Activated T-cell treated with anti-CD3 and anti-CD28 coated beads, Interleukin-2, amount 50 U/mL, for 72 hours (primary cell): Measurements from ENCODE around the gene SMPDL3A. TPM values are rescaled to one million over a fixed set of nuclear protein-coding genes. Genes with fewer than 3 reads are reported as not detected.

Experiments
- ATAC-seq, 2 donors: fragments of 150-1000 bp; cut with Tn5 transposase; replicated peaks in 1 of 2; 2 replicates each; pipeline ENCODE4 v1.10.0; 2021; ENCODE audit warnings: moderate library complexity in 2 of 2, mild to moderate bottlenecking in 1 of 2
- DNase-seq, 2 donors: peaks; one replicate each; pipeline ENCODE4 v3.0.0; 2021 to 2022; ENCODE audit warnings: mixed read lengths in 1 of 2
- H3K27ac Mint-ChIP-seq: one replicate; pipeline ENCODE4 v1.8.0; 2022; ENCODE audit warnings: mild to moderate bottlenecking, moderate library complexity, mixed read lengths
- H3K27me3 Mint-ChIP-seq: one replicate; pipeline ENCODE4 v1.8.0; 2022; ENCODE audit warnings: low read depth, mixed read lengths
- H3K36me3 Mint-ChIP-seq, 2 donors: one replicate each; pipeline ENCODE4 v1.8.0; 2022; ENCODE audit warnings: mixed read lengths in 2 of 2, mild to moderate bottlenecking in 1 of 2; ENCODE audit not compliant: insufficient read depth in 2 of 2
- H3K4me1 Mint-ChIP-seq: one replicate; pipeline ENCODE4 v1.8.0; 2022; ENCODE audit warnings: low read depth, mixed read lengths
- H3K4me3 Mint-ChIP-seq, 2 donors: one replicate each; pipeline ENCODE4 v1.8.0; 2022; ENCODE audit warnings: mild to moderate bottlenecking in 2 of 2, mixed read lengths in 2 of 2, moderate library complexity in 2 of 2
- H3K9me3 Mint-ChIP-seq, 2 donors: one replicate each; pipeline ENCODE4 v1.8.0; 2022; ENCODE audit warnings: mixed read lengths in 2 of 2
- total RNA-seq, 2 donors: library from RNA; stranded (reverse); gene quantifications; one replicate each; pipeline ENCODE4 v1.2.3, GENCODE V29; 2022

Gene SMPDL3A
- total RNA-seq, 2 donors from 2014 or later = 0.34 to 0.35 TPM

DNA sequence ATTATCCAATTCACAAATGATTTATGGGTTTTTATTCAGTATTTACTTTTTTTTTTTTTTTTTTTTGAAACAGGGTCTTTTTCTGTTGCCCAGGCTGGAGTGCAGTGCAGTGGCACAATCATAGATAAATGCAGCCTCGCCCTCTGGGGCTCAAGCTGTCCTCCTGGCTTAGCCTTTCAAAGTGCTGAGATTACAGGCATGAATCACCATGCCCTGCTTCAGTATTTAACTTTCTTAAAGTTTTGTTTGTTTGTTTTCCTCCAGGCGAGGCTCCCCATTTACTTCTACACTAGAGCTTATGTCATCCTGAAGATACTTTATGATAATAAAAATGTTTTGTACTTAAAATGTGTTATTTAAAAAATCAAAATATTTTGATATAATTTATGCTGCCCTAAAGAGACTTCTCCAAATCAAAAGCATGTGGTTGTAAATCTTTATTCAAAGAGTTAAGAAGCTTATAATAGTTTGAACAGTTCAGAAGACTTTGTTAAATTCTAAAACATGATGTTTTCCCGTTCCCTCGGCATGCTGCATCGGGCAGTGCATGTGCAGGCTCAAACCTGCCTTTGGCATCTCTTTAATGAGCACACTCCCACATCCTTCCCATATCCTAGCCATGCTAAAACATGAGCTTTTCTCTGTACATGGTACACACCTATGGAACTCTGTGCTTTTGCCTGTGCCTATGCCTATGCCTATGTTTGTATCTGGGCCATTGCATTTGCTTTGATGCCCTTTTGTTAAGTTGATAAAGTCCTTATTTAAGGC lies 11.0 kb downstream of the SMPDL3A start:
- peaks cover 6% of the 10 kb centered on the region for H3K27me3 Mint-ChIP-seq
- no peak for ATAC-seq

DNA sequence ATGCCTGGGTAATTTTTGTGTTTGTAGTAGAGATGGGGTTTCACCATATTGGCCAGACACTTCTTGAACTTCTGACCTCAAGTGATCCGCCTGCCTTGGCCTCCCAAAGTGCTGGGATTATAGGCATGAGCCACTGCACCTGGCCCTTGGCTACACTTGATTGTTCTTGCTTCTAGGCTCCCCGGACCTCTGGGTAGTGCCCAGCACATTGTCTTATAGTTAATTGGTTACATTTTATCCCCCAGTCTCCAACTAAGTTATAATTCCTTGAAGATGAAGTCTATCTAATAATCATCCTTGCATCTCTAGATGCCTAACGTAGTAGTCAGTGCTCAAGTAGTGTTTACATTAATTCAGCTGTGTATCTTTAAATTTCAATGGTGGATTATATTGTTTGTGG lies 11.8 kb downstream of the SMPDL3A start:
- no peaks in the 10 kb centered on the region for H3K9me3 Mint-ChIP-seq
- no peaks in the 10 kb centered on the region for H3K36me3 Mint-ChIP-seq
- ATAC-seq (no peak), DNase-seq (no peak)
- H3K27ac Mint-ChIP-seq = no peak overlapping the region
- H3K4me3 Mint-ChIP-seq = no peak overlapping the region
- peaks cover 6% of the 10 kb centered on the region for H3K27me3 Mint-ChIP-seq
- H3K4me1 Mint-ChIP-seq = peaks cover 8% of the 10 kb centered on the region

More for the DNA sequence above, 11.0 kb downstream of the SMPDL3A start:
- H3K27ac Mint-ChIP-seq = no peak overlapping the region
- H3K4me3 Mint-ChIP-seq = no peak overlapping the region
- no peaks in the 10 kb centered on the region for H3K36me3 Mint-ChIP-seq
- no peaks in the 10 kb centered on the region for H3K9me3 Mint-ChIP-seq
- H3K4me1 Mint-ChIP-seq = peaks cover 8% of the 10 kb centered on the region
- DNase-seq = no peak

DNA sequence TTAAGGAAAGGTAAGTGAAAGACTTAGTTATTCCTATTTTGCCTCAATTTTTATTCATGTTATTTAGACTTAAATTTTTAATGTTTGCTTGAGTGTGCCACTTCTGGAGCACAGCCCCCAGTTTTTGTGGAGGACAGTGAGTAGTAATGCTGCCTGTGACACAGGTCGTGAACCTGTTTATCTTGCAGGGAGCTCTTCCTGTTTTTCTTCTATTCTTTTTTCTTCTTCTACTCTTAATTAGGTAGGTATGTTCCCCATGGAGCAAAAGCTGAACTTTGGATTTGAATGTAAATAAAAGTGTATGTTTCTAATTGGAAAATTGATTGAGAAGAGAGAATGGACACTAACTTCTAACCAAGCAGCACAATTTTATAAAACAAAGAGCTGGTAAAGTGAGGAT lies 12.3 kb downstream of the SMPDL3A start:
- Mint-ChIP-seq H3K36me3 (no peaks in the 10 kb centered on the region), H3K4me1 (peaks cover 8% of the 10 kb centered on the region), H3K27ac (no peak overlapping the region), H3K4me3 (no peak overlapping the region), H3K27me3 (peaks cover 6% of the 10 kb centered on the region), H3K9me3 (no peaks in the 10 kb centered on the region)
- DNase-seq = no peak
- ATAC-seq = no peak

DNA sequence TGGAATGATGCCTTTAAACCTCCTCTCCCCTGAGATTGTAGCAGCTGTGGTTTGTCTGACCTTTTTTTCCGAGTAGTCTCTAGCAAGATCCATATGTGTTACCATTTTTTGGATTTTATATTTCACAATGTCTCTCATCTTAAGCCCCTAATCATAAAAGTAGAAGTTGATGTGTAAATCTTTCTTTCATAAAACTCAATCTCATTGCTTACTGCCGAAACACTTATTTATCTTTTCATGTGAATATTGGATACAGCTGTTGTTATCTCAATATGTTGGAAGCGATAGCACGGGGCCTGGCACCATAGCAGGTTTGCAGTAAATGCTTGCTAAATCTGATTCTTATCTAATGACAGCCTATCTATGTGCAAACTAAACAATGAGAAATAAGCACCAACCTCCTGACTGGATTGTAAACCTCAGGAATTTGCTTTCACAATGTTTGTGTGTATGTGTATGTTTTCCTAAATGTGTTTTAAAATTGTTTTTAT lies 14.2 kb downstream of the SMPDL3A start:
- Mint-ChIP-seq H3K36me3 (no peaks in the 10 kb centered on the region), H3K27ac (no peak overlapping the region), H3K9me3 (no peaks in the 10 kb centered on the region), H3K27me3 (peaks cover 6% of the 10 kb centered on the region), H3K4me3 (no peak overlapping the region), H3K4me1 (peaks cover 1% of the 10 kb centered on the region)
- ATAC-seq = no peak
- DNase-seq = no peak

DNA sequence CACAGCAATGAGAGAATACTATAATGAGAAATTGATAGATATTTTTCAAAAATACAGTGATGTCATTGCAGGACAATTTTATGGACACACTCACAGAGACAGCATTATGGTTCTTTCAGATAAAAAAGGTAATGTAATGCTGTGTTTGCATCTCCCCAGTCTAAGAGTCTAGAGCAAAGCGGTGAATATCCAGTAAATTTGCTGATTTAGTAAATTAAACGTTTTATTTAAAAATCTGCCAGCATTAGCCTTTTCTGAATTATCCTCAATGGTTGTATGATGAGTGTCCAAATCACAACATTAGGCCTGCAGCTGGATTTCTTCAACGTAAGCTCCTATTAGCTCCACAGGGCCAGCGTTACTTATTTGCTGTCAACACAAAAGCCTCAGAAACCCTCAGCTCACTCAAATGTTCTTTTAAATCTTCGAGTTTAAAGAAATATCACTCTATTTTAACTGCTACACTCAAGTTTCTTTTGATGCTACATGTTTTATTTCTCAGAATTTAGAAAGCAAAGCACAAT lies 16.0 kb downstream of the SMPDL3A start:
- no peak overlapping the region for H3K4me3 Mint-ChIP-seq
- H3K36me3 Mint-ChIP-seq = no peaks in the 10 kb centered on the region
- ATAC-seq (no peak), DNase-seq (no peak)
- H3K27ac Mint-ChIP-seq = no peak overlapping the region
- no peaks in the 10 kb centered on the region for H3K4me1 Mint-ChIP-seq
- H3K27me3 Mint-ChIP-seq = peaks cover 6% of the 10 kb centered on the region
- H3K9me3 Mint-ChIP-seq = no peaks in the 10 kb centered on the region

DNA sequence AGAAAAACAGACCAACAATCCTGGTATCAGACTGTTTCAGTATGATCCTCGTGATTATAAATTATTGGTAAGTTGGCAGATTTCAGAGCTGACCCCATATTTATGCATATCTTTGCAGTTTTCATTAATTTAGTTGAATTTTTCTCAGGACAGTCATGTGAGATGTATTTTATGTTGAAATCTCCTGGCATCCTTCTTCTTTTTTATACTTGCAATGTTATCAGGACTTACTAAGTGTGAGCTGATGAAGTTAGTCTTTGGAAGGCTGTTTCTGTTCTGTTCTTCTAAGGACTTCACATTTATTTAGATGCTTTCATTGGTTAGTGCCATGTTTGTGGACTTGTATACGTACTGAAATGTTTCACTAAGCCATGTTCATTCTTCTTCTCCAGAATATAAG lies 17.2 kb downstream of the SMPDL3A start:
- ATAC-seq (no peak), DNase-seq (no peak)
- H3K9me3 Mint-ChIP-seq = no peaks in the 10 kb centered on the region
- no peaks in the 10 kb centered on the region for H3K36me3 Mint-ChIP-seq
- no peak overlapping the region for H3K27ac Mint-ChIP-seq
- no peaks in the 10 kb centered on the region for H3K4me1 Mint-ChIP-seq
- H3K4me3 Mint-ChIP-seq = no peak overlapping the region
- peaks cover under 1% of the 10 kb centered on the region for H3K27me3 Mint-ChIP-seq

DNA sequence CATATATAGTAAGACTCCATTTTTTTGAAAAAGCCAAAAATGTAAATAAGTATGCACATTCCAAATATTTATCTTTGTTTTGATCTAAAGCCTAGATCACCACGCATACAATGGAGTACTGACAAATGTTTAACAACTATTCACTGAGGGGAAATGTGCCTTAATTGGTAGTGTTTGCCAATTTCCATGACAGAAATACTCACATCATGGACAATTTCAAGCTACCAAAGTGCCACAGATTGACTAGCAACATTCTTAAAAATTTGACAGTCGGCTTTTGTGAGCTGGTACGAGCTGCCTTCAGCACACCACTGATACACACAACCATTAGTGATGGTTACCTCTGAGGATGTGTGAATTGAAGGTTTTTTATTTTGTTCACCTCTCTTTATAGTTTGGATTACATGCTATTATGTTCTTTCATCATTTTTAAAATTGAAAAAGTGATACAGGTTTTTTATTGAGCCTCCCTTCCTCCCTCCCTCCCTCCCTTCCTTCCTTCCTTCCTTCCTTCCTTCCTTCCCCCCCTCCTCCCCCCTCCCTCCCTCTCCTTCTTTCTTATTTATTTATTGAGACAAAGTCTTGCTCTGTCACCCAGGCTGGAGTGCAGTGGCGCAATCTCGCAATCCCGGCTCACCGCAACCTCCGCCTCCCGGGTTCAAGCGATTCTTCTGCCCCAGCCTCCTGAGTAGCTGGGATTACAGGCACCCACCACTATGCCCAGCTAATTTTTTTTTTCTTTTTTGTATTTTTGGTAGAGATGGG lies 19.2 kb downstream of the SMPDL3A start:
- no peak for DNase-seq
- no peak overlapping the region for H3K27ac Mint-ChIP-seq
- H3K4me1 Mint-ChIP-seq = no peaks in the 10 kb centered on the region
- no peak overlapping the region for H3K4me3 Mint-ChIP-seq
- H3K9me3 Mint-ChIP-seq = no peaks in the 10 kb centered on the region
- no peak for ATAC-seq
- no peaks in the 10 kb centered on the region for H3K36me3 Mint-ChIP-seq
- no peaks in the 10 kb centered on the region for H3K27me3 Mint-ChIP-seq

DNA sequence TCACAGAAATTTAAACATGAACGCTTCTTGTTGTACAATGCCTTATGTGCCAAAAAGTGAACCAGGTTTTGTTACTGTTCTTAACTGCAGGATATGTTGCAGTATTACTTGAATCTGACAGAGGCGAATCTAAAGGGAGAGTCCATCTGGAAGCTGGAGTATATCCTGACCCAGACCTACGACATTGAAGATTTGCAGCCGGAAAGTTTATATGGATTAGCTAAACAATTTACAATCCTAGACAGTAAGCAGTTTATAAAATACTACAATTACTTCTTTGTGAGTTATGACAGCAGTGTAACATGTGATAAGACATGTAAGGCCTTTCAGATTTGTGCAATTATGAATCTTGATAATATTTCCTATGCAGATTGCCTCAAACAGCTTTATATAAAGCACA lies 19.9 kb downstream of the SMPDL3A start:
- H3K27ac Mint-ChIP-seq = no peak overlapping the region
- DNase-seq (no peak), ATAC-seq (no peak)
- no peaks in the 10 kb centered on the region for H3K27me3 Mint-ChIP-seq
- no peak overlapping the region for H3K4me3 Mint-ChIP-seq
- H3K36me3 Mint-ChIP-seq = no peaks in the 10 kb centered on the region
- H3K9me3 Mint-ChIP-seq = no peaks in the 10 kb centered on the region
- no peaks in the 10 kb centered on the region for H3K4me1 Mint-ChIP-seq

DNA sequence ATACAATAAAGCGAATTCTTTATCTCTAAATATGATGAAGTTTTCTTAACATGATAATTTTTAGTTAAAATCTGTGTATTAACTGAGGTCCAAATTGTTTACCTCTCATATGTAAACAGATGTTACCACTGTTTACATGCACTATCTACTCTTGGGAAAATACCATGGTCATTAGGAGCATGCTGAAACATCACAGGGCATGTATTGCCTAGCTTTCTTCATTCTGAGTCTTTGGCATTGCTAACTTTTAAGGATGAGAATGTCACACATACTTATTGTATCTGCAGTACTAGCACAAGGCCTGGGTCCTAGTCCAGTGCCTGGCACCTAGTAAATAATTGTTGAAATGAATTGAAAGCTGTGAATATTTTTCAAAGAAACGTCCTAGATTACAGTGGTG lies 20.6 kb downstream of the SMPDL3A start:
- Mint-ChIP-seq H3K9me3 (no peaks in the 10 kb centered on the region), H3K27ac (no peak overlapping the region), H3K27me3 (no peaks in the 10 kb centered on the region), H3K36me3 (no peaks in the 10 kb centered on the region), H3K4me1 (no peaks in the 10 kb centered on the region), H3K4me3 (no peak overlapping the region)
- ATAC-seq (no peak), DNase-seq (no peak)

DNA sequence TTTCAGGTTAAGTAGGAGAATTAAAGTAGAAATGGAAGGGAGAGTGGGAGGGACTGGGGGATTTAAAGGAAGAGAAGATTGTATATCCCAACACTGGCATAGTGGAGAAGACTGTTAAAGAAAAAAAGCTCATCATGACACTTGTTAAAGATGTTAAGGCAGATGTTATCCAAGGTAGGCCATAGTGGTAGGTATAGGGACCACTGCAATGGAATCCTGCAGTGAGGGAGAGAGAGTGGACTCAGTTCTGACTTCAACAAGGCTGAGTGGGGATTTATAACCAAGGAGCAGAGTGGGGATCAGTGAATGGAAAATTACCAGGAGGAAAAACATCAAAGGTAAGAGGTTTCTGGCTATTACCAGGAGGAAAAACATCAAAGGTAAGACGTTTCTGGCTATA lies 21.1 kb downstream of the SMPDL3A start:
- no peak overlapping the region for H3K27ac Mint-ChIP-seq
- H3K27me3 Mint-ChIP-seq = no peaks in the 10 kb centered on the region

DNA sequence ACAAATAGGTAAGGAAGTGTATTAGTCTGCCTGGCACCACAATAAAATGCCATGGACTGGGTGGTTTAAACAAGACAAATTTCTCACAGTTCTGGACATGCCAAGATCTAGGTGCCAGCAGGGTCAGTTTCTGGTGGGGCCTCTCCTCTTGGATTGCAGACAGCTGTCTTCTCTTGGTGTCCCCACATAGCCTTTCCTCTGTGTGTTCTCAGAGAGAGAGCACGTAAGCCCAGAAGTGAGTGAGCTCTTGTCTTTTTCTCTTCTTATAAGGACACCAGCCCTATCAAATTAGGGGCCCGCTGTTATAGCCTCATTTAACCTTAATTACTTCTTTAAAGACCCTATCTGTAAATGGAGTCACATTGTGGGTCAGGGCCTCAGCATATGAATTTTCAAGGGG lies 28.3 kb downstream of the SMPDL3A start:
- Mint-ChIP-seq H3K27me3 (no peaks in the 10 kb centered on the region), H3K9me3 (no peaks in the 10 kb centered on the region), H3K27ac (no peak overlapping the region), H3K4me1 (no peaks in the 10 kb centered on the region), H3K4me3 (no peak overlapping the region), H3K36me3 (no peaks in the 10 kb centered on the region)
- DNase-seq (no peak), ATAC-seq (no peak)

More for the DNA sequence above, 21.1 kb downstream of the SMPDL3A start:
- no peaks in the 10 kb centered on the region for H3K4me1 Mint-ChIP-seq
- no peak for DNase-seq
- no peaks in the 10 kb centered on the region for H3K36me3 Mint-ChIP-seq
- H3K4me3 Mint-ChIP-seq = no peak overlapping the region
- no peak for ATAC-seq
- no peaks in the 10 kb centered on the region for H3K9me3 Mint-ChIP-seq

DNA sequence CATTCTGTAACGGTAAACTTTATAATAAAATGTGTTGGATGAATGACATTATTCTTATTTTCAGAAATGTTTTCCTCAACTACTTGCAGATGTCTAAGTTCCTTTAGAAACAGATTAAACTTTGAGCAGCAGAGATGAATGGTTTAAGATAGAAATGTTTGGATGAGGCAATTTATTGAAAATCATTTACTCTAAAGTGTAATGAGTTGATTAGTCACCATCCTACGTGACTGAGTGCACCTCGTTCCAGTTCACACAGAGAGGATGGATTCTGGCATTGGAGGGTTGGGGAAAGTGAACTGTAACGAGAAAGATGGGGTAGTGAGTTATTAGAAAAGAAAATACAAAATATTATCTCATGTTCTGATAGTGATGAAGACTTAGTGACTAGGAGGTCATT lies 28.7 kb downstream of the SMPDL3A start:
- Mint-ChIP-seq H3K4me1 (no peaks in the 10 kb centered on the region), H3K27me3 (no peaks in the 10 kb centered on the region), H3K27ac (no peak overlapping the region), H3K4me3 (no peak overlapping the region), H3K36me3 (no peaks in the 10 kb centered on the region), H3K9me3 (no peaks in the 10 kb centered on the region)
- ATAC-seq (no peak), DNase-seq (no peak)

DNA sequence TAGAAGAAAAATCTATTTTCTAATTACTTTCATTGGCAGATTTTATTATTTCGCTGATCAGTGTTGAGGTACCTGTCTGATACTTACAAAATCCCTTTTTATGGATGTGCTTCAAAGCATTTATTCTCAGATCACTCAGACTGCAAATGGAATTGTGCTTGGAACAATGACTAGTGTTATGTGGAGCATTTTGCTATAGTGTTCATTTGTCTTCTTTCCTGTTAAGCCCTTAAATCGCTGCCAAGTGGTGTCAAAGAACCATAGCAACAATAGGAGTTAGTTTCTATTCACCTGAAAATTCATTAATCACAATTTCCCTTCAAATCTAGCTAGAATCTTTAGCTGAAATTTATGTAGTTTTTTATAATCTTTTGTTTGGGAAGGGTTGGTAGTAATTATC lies 29.8 kb downstream of the SMPDL3A start:
- ATAC-seq (no peak), DNase-seq (no peak)
- Mint-ChIP-seq H3K27ac (no peak overlapping the region), H3K4me3 (no peak overlapping the region), H3K36me3 (no peaks in the 10 kb centered on the region), H3K9me3 (no peaks in the 10 kb centered on the region), H3K27me3 (no peaks in the 10 kb centered on the region), H3K4me1 (no peaks in the 10 kb centered on the region)
